ENCODE measurements around the gene DFFB. TPM values are rescaled to one million over a fixed set of nuclear protein-coding genes. Genes with fewer than 3 reads are reported as not detected.

DFFB gene
- total and polyA plus RNA-seq, 2 of the 4 experiments (the other 2 are of a cell fraction): 6.5 to 7.3 TPM

- dilution Hi-C loops (cut with HindIII; ENCODE audit: low sequenced_read_pairs, unreplicated experiment) (no loop called here), in situ Hi-C loops (cut with MboI; ENCODE audit: low sequenced_read_pairs) (no loop called here), intact Hi-C loops (cut with micrococcal nuclease) (no loop called here)
- H3K4me3 ChIP-seq (ENCODE audit: insufficient read depth, low read depth, low read length): no peak overlapping the region
- H2AFZ ChIP-seq (replicated peaks; ENCODE audit: low read length, poor library complexity): no peak overlapping the region
- peaks cover 42% of the 10 kb centered on the region for H3K36me3 ChIP-seq (ENCODE audit: control insufficient read depth, insufficient read depth, low read length)
- H3K4me2 ChIP-seq (ENCODE audit: low read depth, low read length): no peak overlapping the region
- CTCF ChIA-PET: no interaction called here
- no peaks in the 10 kb centered on the region for H3K4me1 ChIP-seq (ENCODE audit: control insufficient read depth, insufficient read depth, low read length)
- H4K91ac ChIP-seq (ENCODE audit: insufficient read depth, low read depth, low read length): no peak overlapping the region
- H3K79me1 ChIP-seq (ENCODE audit: low read depth in 1 of 2, low read length in 2 of 2): no peaks in the 10 kb centered on the region; a peak in 1 of 4 replicates
- no peaks in the 10 kb centered on the region for H3K9me3 ChIP-seq (ENCODE audit: control insufficient read depth, insufficient read depth, low read length)
- ATAC-seq (ENCODE audit: low read depth) (no peak), DNase-seq (no peak)
- no peak overlapping the region for H3K23ac ChIP-seq (ENCODE audit: low read depth, low read length)
- no peak overlapping the region for H3K4ac ChIP-seq (ENCODE audit: low read depth, low read length)
- no peak overlapping the region for H3K56ac ChIP-seq (ENCODE audit: extremely low read depth, insufficient read depth, low read length)
- H2AK5ac ChIP-seq (ENCODE audit: low read depth, low read length): no peak overlapping the region
- POLR2A ChIA-PET (ENCODE audit: unreplicated experiment): no interaction called here
- no TSS peak for BruUV-seq (replicated peaks)
- no peak overlapping the region for H2BK20ac ChIP-seq (ENCODE audit: low read depth, low read length)
- no peak overlapping the region for H2BK15ac ChIP-seq (ENCODE audit: low read depth, low read length)
- peaks cover 5% of the 10 kb centered on the region for H3K9me1 ChIP-seq (ENCODE audit: insufficient read depth, low read length)
- H4K20me1 ChIP-seq (ENCODE audit: insufficient read depth, low read length): no peaks in the 10 kb centered on the region
- H2AK9ac ChIP-seq (replicated peaks; ENCODE audit: low read depth, low read length, poor library complexity): no peak overlapping the region
- H3K18ac ChIP-seq (ENCODE audit: low read depth, low read length): no peak overlapping the region
- H2BK120ac ChIP-seq (ENCODE audit: low read depth, low read length): no peak overlapping the region
- no peak overlapping the region for H2BK5ac ChIP-seq (ENCODE audit: low read depth, low read length, poor library complexity, severe bottlenecking)
- H3K27me3 ChIP-seq (ENCODE audit: control insufficient read depth, insufficient read depth, low read length): no peaks in the 10 kb centered on the region
- H3K27ac ChIP-seq (ENCODE audit: insufficient read depth, low read length): no peak overlapping the region
- H4K5ac ChIP-seq (ENCODE audit: low read depth, low read length): no peak overlapping the region
- 100% methylated on average over 1 of the region's 7 CpGs; no CpG with 5 or more reads in 1 of the 2 experiments for WGBS, 2 experiments (ENCODE audit: extremely low coverage in 2 of 2, insufficient read length in 1 of 2)
- H3K14ac ChIP-seq (replicated peaks; ENCODE audit: low read depth, low read length): no peak overlapping the region
- H4K8ac ChIP-seq (ENCODE audit: low read depth in 2 of 2, low read length in 2 of 2): no peak overlapping the region
- TF ChIP-seq RCOR1 (IDR thresholded peaks at IDR 0.05; ENCODE audit: insufficient replicate concordance, low read length) (no peak), NFE2L2 (IDR thresholded peaks at IDR 0.05; ENCODE audit: low read depth, low read length) (no peak), FOS (IDR thresholded peaks at IDR 0.05; ENCODE audit: low read depth, low read length) (no peak), MAZ (IDR thresholded peaks at IDR 0.05; ENCODE audit: borderline replicate concordance, low read depth, low read length) (no peak), CTCF (conservative IDR thresholded peaks at IDR 0.05; ENCODE audit: low read depth, low read length) (no peak), BHLHE40 (IDR thresholded peaks at IDR 0.05; ENCODE audit: low read depth, low read length) (no peak), SMC3 (IDR thresholded peaks at IDR 0.05; ENCODE audit: low read depth, low read length) (no peak), POLR2A (IDR thresholded peaks at IDR 0.05; ENCODE audit: low read depth, low read length) (no peak), RAD21 (IDR thresholded peaks at IDR 0.05; ENCODE audit: low read length) (no peak), RFX5 (IDR thresholded peaks at IDR 0.05; ENCODE audit: low read depth, low read length) (no peak), MAFK (IDR thresholded peaks at IDR 0.05; ENCODE audit: low read depth, low read length) (no peak), ELK1 (IDR thresholded peaks at IDR 0.05; ENCODE audit: borderline replicate concordance, low read depth, low read length) (no peak), MXI1 (IDR thresholded peaks at IDR 0.05; ENCODE audit: borderline replicate concordance, low read depth, low read length) (no peak), CHD1 (IDR thresholded peaks at IDR 0.05; ENCODE audit: low read depth, low read length) (no peak), CEBPB (IDR thresholded peaks at IDR 0.05; ENCODE audit: low read depth, low read length) (no peak), USF2 (IDR thresholded peaks at IDR 0.05; ENCODE audit: low read depth, low read length) (no peak)
- no peak overlapping the region for H3K9ac ChIP-seq (ENCODE audit: low read depth, low read length)
Measured at GRCh38 chr1:3871451-3871805, 14.2 kb downstream of the DFFB start.
